HEK293 (cell line): Measurements from ENCODE around the gene CAPS.

Experiments
- CTCF ChIP-seq: fragments of 450-650 bp; formaldehyde crosslinking; IDR thresholded peaks from 2 replicates; pipeline ENCODE4 v1.5.1; 2016; ENCODE audit warnings: missing biosample characterization, missing genetic modification characterization
- ZFP41 ChIP-seq: fragments of 450-650 bp; formaldehyde crosslinking; IDR thresholded peaks from 2 replicates; pipeline ENCODE4 v1.5.1; 2016; ENCODE audit warnings: missing biosample characterization, missing genetic modification characterization, borderline replicate concordance
- ZNF239 ChIP-seq: fragments of 450-650 bp; formaldehyde crosslinking; IDR thresholded peaks from 2 replicates; pipeline ENCODE4 v1.5.1; 2016; ENCODE audit warnings: missing biosample characterization, missing genetic modification characterization
- ZSCAN30 ChIP-seq: fragments of 450-650 bp; IDR thresholded peaks from 2 replicates; pipeline ENCODE4 v1.5.1; 2018; ENCODE audit warnings: missing biosample characterization, mild to moderate bottlenecking, missing genetic modification characterization, moderate library complexity
- TF ChIP-seq, protein P1 (sequence below): fragments of 450-650 bp; formaldehyde crosslinking; IDR thresholded peaks from 2 replicates; pipeline ENCODE4 v1.5.1; 2016; ENCODE audit warnings: missing biosample characterization, missing genetic modification characterization
- TF ChIP-seq, protein P2 (sequence below): fragments of 450-650 bp; formaldehyde crosslinking; IDR thresholded peaks from 2 replicates; pipeline ENCODE4 v1.5.1; 2016; ENCODE audit warnings: missing biosample characterization, missing genetic modification characterization, low read depth

DNA sequence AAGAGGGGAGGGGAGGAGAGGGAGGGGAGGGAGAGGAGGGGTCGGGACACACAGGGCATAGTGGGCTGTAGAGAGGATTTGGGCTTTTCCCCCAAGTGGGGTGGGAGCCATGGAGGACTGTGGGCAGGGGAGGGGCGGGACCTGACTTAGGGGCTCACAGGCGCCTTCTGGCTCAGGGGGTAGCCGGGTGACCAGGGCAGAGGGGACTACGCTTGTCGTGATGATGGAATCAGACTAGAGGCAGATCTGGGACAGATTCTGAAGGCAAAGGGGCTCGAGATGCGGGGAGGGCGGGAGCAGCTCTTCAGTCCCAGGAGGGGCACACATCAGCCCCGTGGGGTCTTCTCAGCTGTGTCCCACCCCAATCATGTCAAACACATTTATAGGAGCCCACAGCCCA, 24.0 kb upstream of the CAPS start:
- TF ChIP-seq, protein P1, sequence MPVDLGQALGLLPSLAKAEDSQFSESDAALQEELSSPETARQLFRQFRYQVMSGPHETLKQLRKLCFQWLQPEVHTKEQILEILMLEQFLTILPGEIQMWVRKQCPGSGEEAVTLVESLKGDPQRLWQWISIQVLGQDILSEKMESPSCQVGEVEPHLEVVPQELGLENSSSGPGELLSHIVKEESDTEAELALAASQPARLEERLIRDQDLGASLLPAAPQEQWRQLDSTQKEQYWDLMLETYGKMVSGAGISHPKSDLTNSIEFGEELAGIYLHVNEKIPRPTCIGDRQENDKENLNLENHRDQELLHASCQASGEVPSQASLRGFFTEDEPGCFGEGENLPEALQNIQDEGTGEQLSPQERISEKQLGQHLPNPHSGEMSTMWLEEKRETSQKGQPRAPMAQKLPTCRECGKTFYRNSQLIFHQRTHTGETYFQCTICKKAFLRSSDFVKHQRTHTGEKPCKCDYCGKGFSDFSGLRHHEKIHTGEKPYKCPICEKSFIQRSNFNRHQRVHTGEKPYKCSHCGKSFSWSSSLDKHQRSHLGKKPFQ (tag by site-specific recombination) = no peak
- TF ChIP-seq ZNF239 (tag by site-specific recombination) (no peak), ZSCAN30 (tag by site-specific recombination) (no peak), ZFP41 (tag by site-specific recombination) (no peak), CTCF (tag by site-specific recombination) (no peak)
- TF ChIP-seq, protein P2, sequence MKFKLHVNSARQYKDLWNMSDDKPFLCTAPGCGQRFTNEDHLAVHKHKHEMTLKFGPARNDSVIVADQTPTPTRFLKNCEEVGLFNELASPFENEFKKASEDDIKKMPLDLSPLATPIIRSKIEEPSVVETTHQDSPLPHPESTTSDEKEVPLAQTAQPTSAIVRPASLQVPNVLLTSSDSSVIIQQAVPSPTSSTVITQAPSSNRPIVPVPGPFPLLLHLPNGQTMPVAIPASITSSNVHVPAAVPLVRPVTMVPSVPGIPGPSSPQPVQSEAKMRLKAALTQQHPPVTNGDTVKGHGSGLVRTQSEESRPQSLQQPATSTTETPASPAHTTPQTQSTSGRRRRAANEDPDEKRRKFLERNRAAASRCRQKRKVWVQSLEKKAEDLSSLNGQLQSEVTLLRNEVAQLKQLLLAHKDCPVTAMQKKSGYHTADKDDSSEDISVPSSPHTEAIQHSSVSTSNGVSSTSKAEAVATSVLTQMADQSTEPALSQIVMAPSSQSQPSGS (tag by site-specific recombination) = no peak
